ENCODE measurements around the gene PSMC3.
A peak's percentile ranks its signal among the peaks of the same experiment; 100 is the strongest.

PSMC3 gene

DNA sequence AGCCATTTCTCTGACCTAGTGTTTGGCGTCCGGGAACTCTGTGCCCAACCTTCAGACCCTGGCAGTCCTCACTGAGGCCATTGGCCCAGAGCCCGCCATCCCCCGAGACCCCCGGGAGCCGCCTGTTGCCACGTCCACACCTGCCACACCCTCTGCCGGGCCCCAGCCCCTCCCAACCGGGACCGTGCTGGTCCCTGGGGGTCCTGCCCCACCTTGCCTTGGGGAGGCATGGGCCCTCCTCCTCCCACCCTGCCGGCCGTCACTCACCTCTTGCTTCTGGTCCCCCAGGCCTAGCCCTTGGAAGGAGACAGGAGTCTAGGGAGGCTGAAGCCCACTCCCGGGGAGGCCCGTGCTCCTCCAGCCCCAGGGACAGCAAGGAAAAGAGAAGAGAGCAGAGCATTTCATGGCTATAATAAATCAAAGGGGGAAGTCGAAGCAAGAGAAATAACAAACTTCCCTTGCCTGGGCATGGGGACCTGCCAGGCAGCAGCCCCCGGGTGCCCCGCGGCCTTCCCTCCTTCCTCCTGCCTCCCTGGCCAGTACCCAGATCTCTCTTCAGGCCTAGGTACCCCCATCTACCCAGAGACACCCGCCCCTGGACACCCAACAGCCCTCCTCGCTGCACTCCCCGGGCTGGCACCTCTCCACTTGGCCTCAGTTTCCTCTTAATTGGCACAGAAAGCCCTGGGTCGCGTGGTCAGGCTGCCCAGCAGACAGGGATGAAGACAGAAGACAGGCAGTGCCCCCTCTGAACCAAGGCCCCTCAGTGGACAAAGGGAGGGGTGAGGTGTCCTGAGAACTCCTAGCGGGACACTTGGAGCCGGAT is 30.8 kb downstream of the PSMC3 start:
- FAIRE-seq = peak; percentile 11
- DNase-seq (ENCODE audit: insufficient read length, low spot score) = no peak

DNA sequence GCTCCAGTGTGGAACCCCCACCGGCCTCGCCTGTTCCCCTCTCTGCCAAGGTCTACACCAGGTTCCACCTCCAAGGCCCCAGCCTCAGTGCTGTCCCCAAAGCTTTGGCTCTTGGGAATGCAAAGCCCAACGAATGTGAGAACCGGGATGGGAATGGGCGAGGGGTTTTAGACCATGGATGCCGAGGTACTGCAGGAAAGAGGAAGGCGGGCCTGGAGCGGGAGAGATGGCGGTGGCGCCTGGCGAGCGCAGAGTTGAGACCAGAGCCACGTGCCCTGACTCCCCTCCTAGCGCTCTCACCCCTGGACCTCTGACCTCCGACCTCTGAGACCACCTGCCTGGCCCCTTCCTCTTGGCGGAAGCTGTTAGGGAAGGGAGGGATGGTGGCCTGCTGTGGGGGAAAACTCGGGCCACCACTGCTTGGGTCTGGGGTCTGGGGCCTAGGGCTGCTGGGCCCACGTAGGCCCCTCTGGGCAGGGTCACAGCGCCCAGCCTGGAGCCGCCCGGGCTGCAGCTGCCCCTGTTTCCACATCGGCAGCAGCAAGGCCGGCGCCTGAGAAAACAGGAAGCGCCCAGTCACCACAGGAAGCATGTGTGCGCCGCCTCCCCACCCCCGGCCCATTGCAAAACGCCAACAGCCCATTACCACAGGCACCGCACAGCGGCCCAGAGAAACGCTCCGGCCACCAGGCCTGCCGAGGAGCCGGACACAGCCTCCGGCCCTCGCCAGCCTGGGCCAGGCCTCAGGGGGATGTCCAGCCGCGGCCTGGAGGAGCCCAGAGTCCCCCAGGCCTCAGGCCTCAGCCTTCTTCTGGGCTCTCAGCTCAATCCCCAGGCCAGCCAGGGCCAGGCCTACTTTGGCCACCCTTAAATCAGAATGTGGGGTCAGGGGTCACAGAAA is 31.7 kb downstream of the PSMC3 start:
- DNase-seq (ENCODE audit: insufficient read length, low spot score) = peak; percentile 92
- FAIRE-seq = peak; percentile 86

DNA sequence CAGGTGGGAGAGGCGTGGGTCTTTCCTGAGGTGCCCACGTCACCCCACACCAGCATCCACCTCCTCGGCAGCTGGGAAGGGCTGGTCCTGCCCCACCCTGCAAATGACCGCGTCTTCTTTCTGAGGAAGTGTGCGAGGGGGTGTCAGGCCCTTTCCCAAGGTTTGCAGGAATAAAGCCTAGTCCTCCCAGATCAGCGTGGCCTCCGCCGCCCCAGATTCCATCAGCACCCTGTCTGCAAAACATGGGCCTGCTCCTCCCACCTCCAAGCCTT is 32.3 kb downstream of the PSMC3 start:
- FAIRE-seq (no peak), DNase-seq (ENCODE audit: insufficient read length, low spot score) (no peak)

DNA sequence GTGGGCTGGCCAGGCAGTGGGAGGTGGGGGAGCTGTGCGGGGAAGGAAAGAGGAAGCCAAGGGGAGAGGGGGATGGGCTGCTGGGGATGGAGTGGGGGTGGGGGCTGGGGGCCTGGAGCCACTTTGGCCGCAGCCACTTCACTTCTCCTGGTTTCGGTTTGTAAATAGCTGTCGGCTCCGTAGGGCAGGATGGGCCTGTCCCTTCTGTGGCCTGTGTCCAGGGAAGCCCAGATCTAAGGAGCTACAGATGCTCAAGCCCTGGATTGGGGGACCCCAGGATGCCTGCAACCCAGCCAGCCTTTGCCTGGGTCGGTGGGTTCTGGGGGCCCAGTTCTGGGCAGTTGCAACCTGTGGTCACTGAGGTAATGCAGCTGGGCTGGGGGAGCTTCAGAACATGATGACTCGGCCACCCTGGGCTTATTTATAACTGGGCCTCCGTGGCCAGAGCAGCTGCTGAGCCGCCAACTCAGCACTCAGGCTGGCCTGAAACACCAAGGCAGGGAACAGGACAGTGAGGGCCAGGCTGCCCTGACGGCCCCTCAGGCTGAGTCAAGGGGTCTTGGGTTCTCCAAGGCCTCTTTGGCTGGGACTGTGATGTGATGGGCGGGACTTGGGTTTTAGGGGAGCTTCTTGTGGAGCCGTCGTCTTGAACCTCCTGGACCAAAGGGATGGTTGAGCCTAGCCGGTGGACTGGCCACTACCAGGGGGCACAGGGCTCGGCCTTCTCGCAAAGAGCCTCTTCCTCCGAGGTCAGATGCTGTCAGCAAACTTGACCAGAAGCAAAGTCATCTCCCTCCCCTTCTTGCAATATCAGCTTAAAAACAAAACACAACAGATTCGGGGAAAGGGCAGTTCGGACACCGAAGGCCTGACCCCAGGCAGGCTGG is 32.8 kb downstream of the PSMC3 start:
- DNase-seq (ENCODE audit: insufficient read length, low spot score) (no peak), FAIRE-seq (no peak)

DNA sequence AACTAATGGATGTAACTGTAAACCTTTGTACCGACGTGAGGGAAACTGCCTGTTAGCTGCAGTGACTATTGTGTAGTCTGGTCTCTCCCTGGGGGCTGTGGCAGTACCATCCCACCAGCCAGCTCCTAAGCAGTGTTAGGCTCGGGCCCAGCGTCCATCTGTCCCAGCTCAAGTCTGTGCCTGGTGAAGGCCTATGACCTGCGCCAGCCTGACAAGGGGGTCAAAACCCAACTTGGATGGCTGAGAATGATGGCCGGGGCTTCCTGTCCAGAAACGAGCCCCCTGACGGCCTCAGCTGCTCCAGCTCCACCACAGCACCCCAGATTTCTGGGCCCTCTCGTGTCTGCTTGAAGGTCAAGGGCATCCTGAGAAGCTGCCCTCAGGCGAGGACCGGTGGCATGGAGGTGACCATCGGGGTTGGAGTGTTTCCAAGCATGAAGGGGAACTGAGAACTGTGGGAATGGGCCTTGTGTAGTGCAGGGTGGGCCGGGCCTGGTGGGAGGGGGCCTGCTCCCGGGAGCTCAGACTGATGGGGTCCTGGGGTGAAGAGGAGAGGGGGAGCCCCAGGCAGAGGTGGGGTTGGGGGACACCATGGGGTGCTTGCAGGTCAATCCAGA is 33.6 kb downstream of the PSMC3 start:
- DNase-seq (ENCODE audit: insufficient read length, low spot score) = no peak
- no peak for FAIRE-seq

DNA sequence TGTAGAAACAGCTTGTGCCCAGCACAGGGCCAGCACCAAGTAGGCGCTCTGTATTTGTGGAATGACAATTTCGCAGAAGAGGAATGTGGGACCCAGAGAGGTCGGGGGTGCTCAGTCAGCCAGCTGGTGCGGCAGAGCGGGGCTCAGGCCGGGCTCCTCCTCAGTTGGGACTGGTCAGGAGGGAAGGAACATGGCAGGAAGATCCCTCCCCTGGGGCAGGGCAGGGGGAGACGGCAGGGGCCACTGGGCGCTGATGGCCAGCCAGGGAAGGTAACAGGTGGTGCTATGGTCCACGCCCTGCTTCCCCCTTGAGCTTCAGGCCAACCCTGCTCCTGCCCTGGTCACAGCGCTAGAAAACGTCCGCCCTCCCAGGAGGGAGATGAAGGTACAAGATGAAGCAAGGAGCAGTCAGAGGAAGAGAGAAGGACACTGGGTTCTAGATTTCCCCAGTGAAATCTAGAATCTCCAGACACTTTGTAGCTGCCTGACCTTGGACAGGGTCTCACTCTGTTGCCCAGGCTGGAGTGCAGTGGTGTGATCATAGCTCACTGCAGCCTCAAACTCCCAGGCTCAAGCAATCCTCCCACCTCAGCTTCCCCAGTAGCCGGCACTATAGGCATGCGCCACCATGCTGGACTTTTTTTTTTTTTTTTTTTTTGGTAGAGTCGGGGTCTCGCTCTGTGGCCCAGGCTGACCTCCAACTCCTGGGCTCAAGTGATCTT is 34.4 kb downstream of the PSMC3 start:
- no peak for DNase-seq (ENCODE audit: insufficient read length, low spot score)
- FAIRE-seq = no peak

DNA sequence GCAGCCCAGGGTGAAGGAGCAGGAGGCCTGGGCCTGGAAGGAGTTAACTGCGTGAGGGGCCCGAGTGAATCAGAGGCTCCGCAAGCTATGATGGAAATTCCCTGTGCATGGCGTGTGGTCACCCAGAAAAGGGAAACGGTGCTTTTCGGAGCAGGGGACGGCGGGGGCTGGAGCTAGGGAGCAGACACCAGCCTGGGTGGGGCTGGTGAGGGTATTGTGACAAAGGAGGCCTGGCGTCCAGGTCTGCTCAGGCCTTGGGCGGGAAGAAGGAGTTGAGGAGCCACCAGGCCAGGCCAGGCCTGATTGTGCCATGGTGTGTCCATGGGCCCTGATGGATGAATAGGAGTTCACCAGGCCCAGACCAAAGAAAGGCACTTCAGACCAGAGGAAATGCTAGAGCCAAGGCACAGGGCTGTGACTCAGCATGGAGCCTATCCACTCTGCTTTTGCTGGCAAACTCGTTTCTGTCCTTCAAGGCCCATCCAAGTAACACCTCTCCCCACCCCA is 35.1 kb downstream of the PSMC3 start:
- FAIRE-seq (no peak), DNase-seq (ENCODE audit: insufficient read length, low spot score) (no peak)

DNA sequence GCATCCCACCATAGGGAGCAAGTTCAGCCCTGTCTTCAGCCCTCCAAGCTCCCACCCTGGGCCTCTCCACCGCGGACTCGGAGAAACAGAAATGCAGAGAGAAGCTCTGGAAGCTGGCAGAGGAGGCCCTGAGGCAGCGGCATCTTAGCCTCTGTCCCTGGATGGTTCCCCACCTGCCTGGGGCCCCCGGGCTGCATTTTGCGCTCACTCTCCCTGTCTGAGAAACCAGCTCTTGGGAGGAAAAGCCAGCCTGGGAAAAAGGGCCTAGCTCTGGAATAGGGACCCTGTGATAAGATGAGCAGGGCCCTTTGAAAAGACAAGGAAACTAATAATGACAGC is 35.8 kb downstream of the PSMC3 start:
- DNase-seq (ENCODE audit: insufficient read length, low spot score) (no peak), FAIRE-seq (no peak)

DNA sequence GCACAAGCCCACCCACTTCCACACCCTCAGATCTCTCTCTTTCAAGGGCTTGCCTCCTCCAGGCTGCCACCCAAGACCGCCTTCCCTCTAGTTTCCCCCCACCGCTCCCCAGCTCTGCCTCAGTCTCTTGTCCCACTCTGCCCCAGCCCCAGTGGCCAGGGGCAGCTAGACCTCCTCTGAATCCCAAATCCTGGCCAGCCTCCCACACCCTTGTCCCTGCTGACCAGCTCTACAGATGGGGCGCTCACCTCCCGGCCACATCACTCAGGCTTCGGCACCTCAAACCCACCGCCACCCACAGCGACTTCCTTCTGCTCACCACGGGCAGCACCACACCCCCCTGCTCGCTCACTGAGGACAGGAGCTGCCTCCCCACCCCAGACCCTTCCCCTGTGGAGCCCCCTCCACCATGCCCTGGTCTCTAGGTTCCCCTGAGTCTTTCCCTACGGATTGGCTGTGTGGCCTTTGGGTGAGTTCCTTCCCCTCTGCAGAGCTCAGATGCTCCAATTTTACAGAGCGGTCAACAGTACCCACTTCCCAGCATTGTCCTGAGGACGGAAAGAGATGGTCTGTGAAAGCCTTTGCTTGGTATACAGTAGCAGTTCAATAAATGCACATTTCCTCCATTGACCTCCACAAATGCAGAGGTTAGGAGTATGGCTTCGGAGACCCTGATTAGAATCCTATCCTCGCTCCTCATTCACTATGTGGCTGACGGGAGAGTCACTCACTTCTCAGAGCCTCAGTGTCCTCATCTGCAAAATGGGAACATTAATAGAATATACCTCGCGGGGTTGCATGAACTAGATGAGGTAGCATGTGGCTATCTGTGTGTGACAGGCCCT is 36.4 kb downstream of the PSMC3 start:
- DNase-seq (ENCODE audit: insufficient read length, low spot score) (no peak), FAIRE-seq (no peak)

DNA sequence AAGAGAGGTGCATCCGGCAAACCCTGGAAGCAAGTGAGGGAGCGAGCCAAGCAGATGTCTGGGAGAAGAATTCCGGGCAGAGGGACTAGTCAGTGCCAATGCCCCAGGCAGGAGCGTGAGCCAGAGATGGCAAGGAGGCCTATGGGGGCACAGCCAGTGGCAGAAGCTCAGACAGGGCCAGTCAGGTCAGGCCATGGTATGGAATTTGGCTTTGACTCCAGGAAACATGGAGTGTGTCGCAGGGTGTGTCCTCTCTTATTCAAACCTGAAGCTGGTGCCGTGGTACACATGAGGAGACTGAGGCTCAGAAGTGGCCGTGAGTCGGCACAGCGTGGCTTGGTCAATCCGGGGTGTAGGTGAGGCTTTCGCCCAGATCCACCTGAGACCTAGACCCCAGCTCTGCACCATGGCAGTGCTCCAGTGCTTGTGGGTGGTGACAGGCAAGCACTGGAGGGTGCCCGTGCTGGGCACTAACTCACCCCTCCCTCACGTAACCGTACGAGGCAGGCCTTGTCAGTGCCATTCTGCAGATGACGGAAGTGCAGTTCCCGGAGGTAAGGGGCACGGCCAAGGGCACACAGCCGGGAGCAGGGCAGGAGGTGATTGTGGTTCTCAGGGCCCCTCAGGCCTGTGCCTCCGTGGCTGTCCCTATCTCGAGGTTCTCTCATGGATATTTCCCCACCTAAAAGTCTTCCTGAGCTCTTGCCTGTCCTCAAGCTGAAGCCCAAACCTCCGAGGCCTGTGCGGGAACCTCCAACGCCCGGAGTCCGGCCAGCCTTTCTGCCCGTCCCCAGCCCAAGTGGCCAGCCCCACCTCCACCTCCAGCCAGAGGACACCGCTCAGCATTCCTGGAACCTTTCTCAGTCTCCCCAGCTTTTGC is 37.3 kb downstream of the PSMC3 start:
- no peak for FAIRE-seq
- DNase-seq (ENCODE audit: insufficient read length, low spot score) = no peak

DNA sequence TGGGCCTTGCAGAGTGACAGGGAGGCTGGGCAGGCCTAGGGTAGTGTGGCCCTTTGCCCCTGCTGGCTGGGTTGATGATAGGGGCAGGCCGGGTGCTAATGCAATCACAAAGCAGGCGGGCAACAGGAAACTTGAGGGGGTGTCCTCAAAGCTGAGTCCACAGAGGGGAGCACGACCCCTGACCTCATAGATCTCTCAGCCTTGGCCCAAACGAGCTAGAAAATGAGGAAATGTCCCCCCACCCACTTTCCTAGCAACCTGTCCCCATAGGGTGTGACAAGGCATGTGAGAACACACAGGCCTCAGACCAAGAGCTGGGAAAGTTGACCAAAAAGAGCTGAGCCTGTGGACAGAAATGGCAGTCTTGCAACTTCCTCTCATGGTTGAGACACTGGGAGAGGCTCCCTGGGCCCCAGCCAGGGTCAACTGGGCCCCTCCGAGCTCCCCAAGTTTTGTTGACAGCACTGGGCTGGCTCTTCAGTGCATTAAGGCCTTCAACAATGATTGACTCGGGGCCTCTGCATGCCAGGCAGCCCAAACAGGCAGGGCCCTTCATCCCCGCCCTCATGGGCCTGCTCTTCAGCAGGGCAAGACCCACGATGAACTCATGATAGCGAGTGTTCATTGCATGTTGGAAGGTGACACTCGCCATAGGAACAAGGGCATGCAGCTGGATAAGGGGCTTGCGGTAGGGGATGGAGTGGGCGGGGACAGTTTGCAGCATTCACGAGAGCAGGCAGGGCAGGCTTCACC is 38.1 kb downstream of the PSMC3 start:
- FAIRE-seq = no peak
- DNase-seq (ENCODE audit: insufficient read length, low spot score) = no peak

DNA sequence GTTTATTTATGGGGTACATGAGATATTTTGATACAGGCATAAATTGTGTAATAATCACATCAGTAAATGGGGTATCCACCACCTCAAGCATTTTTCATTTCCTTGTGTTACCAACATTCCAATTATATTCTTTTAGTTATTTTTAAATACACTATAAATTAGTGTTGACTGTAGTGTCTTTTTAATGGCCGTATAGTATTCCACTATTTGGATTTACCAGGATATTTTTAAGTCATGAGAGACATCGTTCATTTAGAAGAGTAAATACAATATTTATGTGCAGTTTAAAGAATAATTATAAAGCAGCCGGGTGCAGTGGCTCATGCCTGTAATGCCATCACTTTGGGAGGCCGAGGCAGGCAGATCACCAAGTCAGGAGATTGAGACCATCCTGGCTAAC is 41.7 kb downstream of the PSMC3 start:
- FAIRE-seq = no peak
- no peak for DNase-seq (ENCODE audit: insufficient read length, low spot score)

DNA sequence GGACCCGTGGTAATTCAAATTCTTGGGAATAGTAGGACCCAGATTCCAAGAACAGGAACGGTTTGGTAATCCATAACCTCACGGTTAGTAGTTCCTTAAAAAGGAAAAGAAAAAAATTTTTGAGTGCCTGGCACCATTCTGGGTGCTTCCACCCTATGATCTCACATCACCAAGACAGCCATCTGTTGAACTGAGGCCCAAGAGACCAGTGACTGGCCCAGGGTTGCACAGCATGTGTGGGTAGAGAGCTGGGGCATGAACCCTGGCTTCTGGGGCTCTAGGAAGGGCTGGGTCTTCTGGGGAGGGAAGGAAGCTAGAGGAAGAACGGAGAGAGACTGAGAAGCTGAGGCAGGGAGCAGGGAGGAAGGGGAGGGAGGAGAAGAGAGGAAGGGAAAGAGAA is 43.2 kb downstream of the PSMC3 start:
- DNase-seq (ENCODE audit: insufficient read length, low spot score) (no peak), FAIRE-seq (no peak)

DNA sequence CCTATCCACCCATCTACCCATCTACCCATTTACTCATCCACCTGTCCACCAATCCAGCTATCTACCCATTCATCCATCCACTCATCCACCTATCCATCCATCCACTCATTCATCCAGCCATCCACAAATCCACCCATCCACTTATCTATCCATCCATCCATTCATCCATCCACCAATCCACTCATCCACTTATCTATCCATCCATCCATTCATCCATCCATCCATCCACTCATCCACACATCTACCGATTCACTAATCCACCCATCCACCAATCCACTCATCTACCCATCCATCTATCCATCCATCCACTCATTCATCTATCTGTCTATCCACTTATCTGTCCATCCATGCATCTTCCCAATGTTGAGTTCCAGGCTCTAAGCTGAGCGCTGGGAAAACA is 46.2 kb downstream of the PSMC3 start:
- DNase-seq (ENCODE audit: insufficient read length, low spot score) (no peak), FAIRE-seq (no peak)

DNA sequence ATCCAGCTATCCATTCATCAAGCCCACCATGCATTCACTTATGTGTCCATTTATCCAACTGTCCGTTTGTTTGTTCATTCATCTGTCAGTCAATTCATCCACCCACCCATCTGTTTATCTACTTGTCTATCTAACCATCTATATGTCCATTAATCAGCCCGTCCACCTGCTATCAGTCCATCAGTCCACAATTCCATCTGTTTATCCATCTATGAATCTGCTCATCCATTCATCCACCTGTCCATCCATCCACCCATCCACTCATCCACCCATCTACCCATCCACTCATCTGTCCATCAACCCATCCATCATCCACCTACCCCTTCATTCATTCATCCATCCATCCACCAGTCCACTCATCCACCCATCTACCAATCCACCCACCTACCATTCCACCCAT is 46.9 kb downstream of the PSMC3 start:
- FAIRE-seq = peak; percentile 83

DNA sequence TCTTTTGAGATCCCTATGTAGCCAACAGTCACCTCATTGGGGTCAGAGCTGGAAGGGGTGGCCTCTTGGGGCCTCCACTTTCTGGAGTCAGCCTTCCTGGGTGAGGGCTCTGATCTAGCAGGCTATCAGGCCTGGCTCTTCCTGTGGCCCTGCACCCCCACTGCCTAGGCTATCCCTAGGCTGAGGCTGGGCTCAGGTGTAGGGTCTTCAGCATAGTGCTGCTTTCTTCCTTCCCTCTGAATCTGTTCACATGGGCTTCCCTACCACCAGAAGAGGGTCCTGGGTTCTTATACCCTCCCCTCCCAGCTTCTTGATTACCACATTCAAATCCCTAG is 47.4 kb downstream of the PSMC3 start:
- FAIRE-seq = no peak

More for the DNA sequence above, 46.9 kb downstream of the PSMC3 start:
- DNase-seq (ENCODE audit: insufficient read length, low spot score) = no peak

DNA sequence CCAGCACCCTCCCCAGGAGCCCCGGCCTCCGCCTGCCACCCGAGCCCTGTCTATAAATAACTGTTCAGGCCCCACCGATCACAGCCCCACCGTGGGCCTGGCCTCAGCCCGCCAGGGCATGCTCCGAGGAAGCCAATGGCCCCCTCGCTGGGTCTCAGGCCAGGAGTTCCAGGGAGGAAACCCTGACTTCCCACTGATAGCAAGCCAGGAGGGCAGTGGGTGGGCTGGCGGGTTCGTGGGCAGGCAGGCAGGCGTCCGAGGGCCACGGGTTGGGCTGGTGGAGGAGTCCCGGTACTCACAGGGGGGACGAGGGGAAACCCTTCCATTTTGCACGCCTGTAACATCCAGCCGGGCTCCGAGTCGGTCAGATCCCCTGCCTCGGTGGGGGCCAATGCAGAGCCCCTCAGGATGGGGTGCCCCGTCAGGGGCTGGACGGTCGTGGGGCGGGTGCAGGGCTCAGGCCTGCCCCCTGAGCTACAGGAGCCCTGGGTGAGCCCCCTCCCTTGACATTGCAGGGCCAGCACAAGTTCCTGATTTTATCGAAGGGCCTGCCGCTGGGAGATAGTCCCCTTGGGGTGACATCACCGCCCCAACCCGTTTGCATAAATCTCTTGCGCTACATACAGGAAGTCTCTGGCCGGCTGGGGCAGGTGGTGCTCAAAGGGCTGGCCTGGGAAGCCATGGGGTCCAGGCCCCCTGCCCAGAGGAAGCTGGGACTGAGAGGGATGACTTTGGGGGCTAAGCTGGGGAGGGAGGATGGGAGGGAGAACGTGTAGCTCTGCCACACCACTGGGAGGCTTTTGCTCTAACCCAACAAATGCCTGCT is 48.0 kb downstream of the PSMC3 start, which contains the start of gene SPI1:
Gene SPI1, minus strand, starts transcription at position 538 of the 826 bp plus-strand sequence. Its CDS starts 194 bp downstream, at position 344.
- peak; percentile 86 for FAIRE-seq
- peak; percentile 84 for DNase-seq (ENCODE audit: insufficient read length, low spot score)

More for the DNA sequence above, 47.4 kb downstream of the PSMC3 start:
- DNase-seq (ENCODE audit: insufficient read length, low spot score) = no peak
